ENCODE data around the gene AKAP13. TPM values are rescaled to one million over a fixed set of nuclear protein-coding genes. Genes with fewer than 3 reads are reported as not detected.

The AKAP13 gene
- total and polyA plus RNA-seq, 2 of the 8 experiments (the other 6 are each of a cell fraction or from before 2014, with no cell fraction given), result 14.0 to 46.2 TPM

DNA sequence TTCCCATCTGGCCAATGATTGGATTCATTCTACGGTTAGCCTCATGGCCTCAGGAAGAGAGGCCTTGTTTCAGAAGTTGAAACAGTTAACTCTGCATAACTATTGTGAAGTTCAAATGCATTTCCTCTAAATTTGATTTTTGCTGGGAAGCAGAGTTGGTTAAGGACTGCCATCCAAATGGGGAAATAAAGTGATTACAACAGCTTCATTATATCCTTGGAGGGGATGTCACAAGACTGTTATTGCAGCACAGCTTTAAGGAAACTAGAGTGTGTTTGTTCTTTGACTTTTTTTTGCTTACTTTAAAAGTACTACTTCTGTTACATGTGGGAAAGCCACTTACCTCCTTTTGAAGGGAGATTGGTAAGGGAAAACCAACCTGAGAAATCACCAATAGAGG lies 164.8 kb downstream of the AKAP13 start (continued):
- TF ChIP-seq ASH2L (IDR thresholded peaks at IDR 0.05; ENCODE audit: low read length) (no peak), BCL11A (IDR thresholded peaks at IDR 0.05; ENCODE audit: low read depth in 2 of 2, low read length in 2 of 2) (no peak), MAFK (IDR thresholded peaks at IDR 0.05; ENCODE audit: low read depth, low read length) (no peak), ATF2 (IDR thresholded peaks at IDR 0.05; ENCODE audit: low read length) (no peak), ATF3 (IDR thresholded peaks at IDR 0.05; ENCODE audit: insufficient read depth, low read depth, low read length) (no peak)

Measured in H1 (cell line).